AG08396 (cell line): ENCODE measurements around the gene EFL1.
"Not testable (repeated sequence)": the region's sequence is repeated elsewhere in the genome, so short reads cannot be mapped to it uniquely, and the experiment has no call there.

Experiments
- DNase-seq: peaks from one replicate; pipeline ENCODE4 v3.0.0; 2012; ENCODE audit warnings: low spot score, mixed read lengths

Gene EFL1

DNA sequence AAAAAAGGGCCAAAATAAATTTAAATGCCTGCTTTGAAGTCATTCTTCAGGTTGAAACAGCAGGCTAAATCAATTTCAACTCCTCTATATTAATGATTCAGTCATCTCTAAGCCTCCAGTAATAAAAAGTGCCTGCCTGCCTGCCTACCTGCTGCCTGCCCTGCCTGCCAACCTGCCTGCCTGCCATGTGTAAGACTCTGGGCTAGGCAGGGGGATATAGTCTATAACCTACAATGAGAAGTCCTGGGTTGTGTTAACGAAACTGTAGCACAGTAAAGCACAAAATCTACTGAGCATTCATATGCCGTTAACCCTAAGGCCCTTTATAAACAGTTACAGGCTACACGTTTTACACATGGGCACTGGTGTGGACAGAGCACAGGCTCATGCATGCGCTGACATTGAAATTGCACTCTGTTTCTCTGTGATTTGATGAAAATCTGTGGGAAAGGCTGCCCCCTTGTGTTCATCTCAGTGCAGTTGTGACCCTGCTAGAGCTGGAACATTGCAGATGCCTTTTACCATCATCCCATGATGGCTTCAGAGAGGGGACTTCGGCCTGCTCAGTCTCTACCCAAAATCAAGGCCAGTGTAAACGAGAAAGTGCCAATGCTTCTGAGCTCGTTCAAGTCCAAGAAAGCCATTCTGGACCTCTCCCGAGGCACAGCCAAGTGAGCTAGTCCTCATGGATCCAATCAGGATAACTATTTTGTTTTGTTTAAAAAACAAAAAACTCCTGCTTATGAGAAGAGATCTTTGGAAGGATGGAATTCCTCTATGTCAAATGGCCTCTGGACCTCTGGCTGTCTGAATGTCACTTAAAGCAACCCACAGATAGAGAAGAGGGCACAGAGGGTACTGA lies 64.6 kb downstream of the EFL1 start:
- peak; percentile 62 for DNase-seq

DNA sequence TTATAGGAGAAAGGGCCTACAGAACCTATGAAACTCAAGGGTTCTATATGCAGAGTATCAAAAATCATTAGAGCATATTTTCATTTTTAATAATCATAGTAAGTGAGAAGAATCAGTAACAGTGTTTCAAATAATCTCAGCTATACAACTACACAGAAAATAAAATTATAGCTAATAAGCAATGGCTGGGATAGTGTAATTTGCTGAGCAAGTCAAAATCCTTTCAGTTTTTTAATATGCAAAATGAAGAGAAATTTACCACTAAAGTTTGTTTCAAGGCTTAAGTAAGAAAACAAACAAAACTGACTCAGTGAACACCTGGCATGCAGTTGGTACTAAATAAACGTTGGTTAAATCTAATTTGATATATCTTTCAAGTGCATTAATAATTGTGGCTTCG lies 66.2 kb downstream of the EFL1 start:
- no peak for DNase-seq

DNA sequence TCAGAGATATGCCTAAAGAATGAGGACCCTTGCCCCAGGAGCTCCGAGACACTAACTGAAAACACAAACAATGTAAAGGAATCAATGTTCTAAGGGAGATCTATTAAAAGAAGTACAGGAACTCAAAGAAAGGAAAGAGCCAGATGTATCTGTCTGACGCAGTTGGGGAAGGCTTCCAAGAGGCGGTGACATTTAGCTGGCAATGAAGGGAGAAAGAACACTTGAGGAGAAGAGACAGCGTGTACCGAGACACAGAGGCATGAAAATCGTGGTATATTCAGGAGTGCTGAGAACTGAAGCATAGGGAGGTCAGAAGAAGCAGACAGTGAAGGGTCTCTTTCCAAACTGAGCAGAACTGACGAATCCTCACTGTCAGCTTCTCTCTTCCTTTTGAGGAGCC lies 66.7 kb downstream of the EFL1 start:
- not testable (repeated sequence) for DNase-seq

DNA sequence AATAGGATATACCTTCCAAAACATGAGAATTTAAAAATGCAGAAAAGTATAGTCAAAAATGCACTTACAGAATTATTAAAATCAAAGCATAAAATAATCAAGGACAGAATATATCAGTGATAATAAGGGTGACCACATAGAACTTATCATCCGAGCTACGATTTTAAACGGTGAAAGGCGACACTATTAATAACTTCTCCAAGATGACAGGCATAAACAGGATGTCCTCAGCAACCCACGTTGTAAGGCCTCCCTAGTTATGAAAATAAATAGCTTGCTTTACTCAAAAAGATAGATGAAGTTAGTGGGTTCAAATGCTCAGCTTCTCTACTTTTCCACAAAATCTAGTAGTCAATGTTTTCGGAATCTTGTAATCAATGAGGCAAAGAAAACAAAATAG lies 68.0 kb downstream of the EFL1 start:
- not testable (repeated sequence) for DNase-seq

DNA sequence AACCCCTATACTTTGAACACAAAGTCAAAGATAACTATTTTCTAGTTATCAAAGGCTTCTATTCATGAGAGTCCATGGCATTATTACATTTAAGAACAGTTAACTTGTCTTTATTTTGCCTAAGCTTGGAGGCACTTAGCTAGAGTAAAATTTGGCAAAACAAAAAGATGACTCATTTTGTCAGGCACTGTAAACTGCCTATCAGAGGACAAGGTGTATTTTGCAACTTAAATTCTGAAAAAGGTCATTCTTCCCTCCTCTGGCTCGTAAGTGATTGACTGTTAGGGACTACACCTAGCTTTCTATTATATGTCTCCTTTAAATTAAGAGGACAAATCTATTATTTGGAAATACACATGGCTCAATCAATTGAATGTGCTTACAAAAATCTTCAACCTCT lies 69.1 kb downstream of the EFL1 start:
- DNase-seq = not testable (repeated sequence)

DNA sequence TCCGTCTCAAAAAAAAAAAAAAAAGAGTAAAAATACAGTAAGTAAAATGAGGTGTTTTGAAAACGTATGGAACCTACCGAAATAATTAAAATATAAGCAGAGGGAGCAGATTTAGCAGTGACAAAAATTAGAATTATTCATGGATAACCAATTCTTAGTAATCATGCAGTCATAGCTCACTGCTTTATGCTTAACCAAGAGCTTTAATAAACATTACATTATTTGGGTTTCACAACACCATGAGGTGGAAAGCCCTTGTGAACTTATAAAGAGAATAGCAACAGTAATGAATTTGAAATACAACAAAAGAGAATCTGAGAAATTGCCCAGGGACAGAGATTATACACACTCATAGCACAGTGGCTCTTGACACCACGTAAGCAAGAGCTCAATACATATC lies 70.1 kb downstream of the EFL1 start:
- not testable (repeated sequence) for DNase-seq

DNA sequence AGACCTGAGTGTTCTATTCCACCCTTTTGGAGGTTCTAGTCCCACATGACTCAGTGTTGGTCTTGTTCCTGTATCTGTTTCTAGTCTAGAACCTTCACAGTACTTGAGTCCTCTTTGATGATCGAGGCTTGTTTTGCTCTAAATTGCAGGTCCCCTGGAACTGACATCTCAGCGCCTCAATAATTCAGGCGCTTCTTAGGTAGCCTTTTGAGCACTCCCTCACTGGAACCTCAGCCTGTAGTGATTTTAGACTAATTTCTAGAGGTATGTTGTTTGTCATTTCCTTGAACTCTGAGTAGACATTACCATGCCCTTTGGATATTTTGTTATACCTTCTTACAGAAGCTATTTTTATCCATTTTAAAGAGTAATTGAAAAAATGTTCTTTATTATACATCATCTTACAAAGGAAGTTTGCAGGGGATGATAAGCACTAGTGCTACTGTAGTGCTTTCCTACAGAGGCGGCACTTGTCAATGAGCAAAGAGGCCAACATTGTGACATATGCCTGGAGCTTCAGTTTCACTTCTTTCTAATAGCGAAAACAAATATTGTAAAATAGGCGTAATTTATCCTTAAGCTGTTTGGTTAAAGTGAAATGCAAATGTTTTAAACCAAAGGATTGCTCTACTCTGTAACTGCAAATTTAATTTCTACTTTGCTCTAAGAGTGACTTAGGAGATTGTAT lies 75.7 kb downstream of the EFL1 start:
- DNase-seq = no peak

DNA sequence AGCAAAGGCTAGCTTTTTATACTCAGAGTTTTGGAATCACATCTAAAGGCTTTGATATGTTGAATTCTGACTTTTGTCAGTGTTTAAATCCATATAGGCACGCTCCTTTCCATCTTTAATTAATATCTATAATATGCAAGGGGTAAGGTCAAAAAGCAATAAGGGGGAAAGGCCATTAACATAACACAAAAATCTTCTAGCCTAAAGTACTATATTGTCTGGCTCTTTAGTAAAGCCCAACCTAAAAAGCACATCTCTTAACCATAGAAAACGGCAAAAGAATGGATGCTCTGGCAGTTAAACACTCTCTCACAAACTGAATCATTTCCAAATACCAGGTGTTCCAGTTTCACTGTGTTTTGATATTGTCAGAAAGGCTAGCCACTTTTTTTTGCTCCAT lies 76.4 kb downstream of the EFL1 start:
- DNase-seq = no peak

DNA sequence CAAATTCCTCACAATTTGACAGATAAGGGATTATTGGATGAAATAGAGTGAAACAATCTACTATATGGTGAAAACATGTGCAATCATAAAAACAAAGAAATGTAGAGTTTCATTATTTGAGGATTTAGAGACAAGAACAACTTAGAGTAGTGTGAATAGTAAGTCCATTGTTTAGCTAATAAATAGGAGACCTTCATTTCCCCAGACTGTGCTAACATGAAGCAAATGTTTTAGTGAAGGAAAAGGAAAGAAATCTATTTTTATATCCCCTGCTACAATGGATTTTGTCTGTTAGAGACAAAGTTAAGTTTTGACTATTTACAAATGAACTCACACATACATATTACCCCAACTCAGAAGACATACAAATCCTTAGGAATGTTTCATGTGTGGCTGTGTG lies 77.8 kb downstream of the EFL1 start:
- no peak for DNase-seq

DNA sequence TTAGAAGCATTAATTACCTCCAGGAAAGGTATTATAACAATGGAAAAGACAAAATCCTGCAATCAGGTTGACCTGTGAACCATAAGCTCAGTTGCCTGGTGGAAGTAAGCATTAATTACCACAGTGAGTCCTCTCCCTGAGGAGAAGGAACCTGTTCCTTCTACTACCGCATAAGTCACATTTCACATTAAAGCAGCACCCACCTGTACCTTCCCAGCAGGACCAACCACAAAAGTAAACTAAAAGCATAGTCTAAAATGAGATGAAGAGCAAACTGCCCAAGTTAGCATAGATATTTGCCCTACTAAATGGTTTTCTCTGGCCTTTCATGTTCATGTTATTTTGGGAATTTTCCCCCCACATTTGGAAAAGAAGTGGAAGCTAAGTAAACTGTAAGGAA lies 78.2 kb downstream of the EFL1 start:
- DNase-seq = no peak

DNA sequence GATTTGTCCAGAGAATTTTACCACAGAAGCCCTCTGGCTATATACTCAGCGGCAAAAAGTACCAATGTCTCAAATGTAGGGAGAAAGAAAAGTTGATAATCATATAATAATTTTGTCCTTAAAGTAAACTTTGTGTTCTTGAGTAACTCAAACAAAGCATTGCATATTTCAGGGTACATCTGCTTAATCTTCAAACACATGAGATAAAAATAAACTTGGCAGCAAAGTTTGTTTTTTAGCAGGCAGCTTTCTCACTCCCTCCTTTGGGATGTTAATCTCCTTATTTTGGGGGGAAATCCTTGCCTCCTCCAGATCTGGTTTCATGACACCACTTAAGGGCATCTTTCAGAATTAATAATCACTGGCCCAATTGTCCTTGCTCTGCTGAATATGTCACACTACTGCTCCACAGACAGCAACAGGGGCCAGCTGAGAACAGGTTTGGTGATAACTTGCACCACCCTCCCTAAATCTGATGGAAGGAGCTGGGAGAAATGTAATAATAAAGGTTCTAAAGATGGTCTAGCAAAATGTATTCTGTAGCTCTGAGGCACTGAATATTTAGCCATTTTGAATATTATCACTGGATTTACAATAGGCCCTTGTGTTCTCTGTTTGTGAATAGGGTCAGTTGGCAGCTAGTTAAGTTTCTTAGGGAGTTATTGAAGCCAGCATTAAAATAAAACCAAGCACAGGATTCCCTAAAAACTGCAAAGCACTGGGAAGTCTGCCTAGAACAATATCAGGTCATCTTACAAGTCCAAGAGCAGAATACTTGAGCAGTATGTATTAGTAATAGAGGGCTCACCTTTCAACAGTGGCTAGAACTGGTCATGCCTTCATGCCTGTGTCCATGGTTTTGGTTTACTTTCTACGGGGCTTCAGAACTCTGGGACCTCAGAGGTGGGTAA lies 79.2 kb downstream of the EFL1 start:
- peak; percentile 43 for DNase-seq

DNA sequence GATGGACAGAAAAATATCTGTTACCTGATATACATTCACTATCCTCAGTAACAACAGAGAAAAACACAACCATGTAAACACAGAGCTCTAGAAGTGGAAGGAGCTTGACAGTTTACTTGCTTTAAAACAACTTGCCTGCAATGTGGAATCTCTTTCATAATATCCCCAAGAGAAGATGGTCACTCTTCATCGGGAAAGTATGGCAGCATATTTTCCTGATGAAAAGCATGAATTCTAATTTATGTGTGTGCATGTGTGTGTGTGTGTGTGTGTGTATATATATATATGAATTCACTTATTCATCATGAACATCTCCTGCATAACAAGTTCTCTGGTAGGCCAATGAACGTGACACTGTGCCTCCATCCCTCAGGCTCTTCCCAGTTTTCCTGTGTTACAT lies 81.2 kb downstream of the EFL1 start:
- DNase-seq = no peak

DNA sequence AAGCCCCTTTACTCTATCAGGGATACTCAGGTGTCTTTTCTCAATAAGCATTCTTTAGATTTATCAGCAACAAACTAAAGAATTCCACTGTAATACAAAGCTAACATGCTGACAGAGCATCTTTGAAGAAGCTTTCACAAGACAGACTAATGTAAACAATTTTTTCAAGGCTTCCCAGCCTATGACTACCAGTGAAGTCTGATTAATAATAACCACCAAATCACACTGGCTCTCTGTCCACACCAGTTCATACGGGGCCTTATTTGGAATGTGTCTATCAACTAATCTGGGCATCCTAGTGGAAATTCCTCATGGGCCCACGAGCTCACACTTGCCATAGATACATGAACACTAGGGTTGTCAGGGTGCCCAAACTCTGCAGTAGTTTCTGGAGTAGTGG lies 84.5 kb downstream of the EFL1 start:
- DNase-seq = peak; percentile 44

DNA sequence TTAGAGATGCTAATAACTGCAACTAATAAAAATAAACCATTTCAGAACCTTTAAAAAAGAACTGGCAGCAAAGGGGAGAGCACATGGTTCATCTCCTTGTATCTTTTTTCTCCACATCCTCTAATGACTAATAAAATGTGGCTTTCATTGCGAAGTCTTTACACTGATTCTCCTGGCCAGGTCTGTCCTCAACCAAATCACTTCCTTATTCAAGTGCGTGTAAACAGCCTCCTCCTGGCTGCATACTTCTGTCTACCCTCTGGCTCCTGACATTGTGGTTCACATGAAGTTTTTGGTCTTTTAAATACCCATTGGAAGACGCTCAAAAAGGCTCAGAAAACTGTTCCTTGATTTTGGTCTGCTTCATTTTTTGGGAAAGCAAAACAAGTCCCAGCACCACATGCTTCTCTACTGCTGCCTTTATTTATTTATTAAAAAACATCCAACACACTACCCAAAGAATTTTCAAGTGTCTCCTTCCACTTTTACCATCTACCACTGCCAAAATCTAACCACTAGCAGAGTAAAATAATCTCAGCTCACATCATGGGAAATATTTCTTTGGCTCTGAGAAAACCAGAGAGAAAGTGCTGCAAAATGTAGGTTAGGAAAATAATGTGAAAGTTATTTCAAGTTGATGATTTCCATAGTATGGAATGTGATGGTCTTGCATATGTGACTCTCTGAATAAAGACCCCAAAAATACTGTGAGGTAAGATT lies 85.1 kb downstream of the EFL1 start:
- DNase-seq = peak; percentile 24

DNA sequence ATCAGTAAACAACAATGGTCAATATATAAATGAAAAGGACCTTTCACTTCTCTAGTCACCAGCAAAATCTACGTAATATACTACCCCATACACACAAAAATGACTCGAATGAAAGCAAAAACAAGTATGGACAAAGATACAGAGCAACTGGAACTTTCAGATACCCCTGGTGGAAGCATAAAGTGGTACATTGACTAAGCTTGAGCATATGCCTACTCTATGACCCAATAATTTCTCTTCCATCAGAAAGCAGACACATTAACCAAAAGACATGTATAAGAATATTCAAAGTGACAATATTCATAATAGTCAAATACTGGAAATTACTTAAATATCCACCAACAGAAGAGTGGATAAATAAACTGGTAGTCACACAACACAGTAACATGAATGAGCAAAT lies 86.0 kb downstream of the EFL1 start:
- DNase-seq = no peak

DNA sequence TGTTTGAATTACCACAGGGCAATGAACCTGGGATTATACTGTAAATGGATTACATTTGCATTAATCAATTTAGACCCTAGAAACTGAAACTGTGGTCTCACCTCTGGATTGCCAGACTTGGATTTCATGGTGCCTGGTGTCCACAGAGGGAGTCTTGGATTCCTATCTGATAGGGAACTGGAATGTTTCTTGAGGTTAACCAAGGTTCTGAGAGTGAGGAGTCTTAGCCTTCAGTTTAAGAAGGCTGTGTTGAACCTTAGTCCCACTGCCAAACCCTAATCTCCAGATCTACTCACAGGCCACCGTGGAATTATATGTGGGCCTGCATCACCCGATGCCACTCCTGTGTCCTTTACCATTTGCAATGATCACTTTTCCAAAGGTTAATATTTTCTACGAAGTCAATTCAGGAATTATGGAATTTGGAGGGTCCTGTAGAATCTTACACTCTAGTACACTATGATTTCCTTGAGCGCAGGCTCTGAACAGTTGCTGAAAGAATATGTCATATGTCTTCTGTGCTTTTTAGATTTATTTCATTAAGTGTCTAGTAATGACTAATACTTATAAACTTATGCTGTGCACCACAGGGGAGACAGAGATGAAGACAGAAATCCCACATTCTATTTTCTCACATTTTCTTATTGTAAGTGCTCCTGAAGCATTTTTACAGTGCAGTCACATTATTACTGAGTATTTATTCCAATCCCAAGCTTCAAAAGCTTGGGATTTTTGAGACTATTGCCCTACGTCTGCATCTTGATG lies 87.9 kb downstream of the EFL1 start:
- DNase-seq = no peak

DNA sequence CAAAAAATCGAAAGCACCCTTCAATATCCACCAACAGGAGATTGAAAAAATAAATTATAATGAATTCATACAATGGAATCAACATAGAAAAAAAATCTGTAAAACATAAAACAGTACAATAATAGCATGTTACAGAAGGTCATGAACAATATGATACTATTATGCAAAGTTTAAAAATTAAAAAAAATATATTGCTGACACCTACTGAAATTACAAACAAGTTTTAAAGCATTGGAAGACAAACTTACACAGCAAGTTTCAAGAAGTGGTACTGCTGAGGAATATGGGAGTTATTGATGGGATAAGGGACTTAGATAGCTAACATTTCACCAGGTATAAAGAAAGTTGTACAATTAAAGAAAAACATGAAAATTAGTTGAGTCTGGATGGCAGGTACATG lies 89.4 kb downstream of the EFL1 start:
- no peak for DNase-seq

DNA sequence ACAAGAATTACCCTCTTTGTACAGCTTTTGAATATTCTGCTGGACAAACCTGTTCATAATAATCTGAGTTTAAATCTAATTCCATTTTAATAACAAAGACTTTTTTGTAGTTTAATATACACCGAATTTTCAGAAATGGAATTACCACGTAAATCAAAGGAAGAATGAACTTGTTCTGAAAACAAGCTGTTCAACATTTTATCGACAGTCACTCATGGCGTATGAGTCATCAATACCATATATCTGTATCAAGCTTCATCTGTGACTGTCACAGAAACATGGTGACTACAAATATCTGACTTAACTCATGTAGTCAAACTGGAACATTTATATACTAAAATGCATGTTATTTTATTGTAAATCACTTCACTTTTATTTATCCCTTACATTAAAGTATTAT lies 90.0 kb downstream of the EFL1 start:
- no peak for DNase-seq

DNA sequence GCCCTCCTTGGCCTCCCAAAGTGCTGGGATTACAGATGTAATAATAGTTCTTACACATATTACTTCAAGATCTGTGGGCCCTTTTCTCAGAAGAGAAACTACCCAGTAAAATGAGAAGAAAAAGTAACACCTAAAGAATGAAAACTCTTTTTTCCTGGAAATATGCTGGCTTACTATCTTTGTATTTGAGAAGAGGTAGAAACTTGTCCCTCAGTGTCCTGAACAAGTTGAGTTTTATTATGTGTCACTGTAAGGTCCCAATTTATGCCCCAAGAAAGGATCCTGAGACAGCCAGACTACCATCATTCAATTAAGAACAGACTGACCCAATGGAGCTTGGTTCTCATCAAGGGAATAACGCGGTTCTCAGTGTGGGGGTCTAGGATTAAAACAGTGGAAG lies 93.8 kb downstream of the EFL1 start:
- no peak for DNase-seq

DNA sequence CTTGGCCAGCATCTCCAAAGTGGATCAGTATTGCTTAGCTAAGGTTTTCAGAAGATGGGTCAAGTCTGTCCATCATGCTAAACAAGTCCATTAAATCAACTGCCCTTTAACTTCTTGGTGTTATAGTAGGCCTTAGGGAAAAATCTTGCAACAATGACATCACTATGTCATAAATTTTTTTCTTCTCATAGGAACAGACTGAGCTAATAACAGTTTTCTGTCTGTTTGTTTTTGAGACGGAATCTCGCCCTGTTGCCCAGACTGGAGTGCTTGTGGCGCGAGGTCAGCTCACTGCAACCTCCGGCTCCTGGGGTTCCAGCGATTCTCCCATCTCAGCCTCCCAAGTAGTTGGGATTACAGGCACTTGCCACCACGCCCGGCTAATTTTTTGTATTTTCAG lies 94.2 kb downstream of the EFL1 start:
- DNase-seq = no peak

DNA sequence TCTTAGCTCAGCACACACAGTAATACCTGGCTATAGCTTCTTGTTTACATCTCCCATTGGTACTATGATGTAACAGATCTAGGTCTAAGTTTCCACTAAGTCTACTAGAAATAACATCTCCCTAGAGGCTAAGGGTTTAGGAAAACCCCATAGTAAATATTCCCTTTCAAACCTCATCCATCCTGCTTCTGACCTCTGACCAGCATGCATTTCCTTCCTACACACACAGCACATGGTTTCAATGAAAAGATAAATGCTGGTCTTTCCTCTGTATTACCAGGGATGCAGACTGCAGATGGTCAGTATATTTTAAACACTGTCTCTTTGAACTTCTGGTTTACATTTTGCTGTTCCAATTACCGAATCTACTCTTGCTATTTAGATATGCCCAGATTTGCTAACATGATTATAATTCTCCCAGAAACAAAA lies 96.6 kb downstream of the EFL1 start:
- no peak for DNase-seq
